Ascending aorta (tissue), 2 donors: ENCODE measurements around the gene UBE2Z. TPM values are rescaled to one million over a fixed set of nuclear protein-coding genes. Genes with fewer than 3 reads are reported as not detected.

Experiments
- DNase-seq, 2 donors: peaks; one replicate each; pipeline ENCODE4 v3.0.0-alpha.2; 2019; ENCODE audit warnings: low spot score in 2 of 2
- H3K27ac ChIP-seq, 2 donors: fragments of 200-600 bp; sonication (generic); one replicate each; pipeline ENCODE4 v1.5.1; 2016 to 2017; ENCODE audit warnings: mild to moderate bottlenecking in 1 of 2
- H3K27me3 ChIP-seq: fragments of 200-600 bp; sonication (generic); one replicate; pipeline ENCODE4 v1.5.1; 2017
- H3K36me3 ChIP-seq, 2 donors: fragments of 200-600 bp; sonication (generic); one replicate each; pipeline ENCODE4 v1.5.1; 2016
- H3K4me1 ChIP-seq, 2 donors: fragments of 200-600 bp; sonication (generic); one replicate each; pipeline ENCODE4 v1.5.1; 2016 to 2017; ENCODE audit warnings: mild to moderate bottlenecking in 1 of 2
- H3K4me3 ChIP-seq, 2 donors: fragments of 200-600 bp; sonication (generic); one replicate each; pipeline ENCODE4 v1.5.1; 2016 to 2017; ENCODE audit warnings: mild to moderate bottlenecking in 1 of 2
- H3K9me3 ChIP-seq, 2 donors: fragments of 200-600 bp; sonication (generic); one replicate each; pipeline ENCODE4 v1.5.1; 2016
- CTCF ChIP-seq, 3 experiments: fragments of 200-600 bp in 2 of 3; fragments of 450-650 bp in 1 of 3; sonication (generic) in 2 of 3; IDR thresholded peaks; one replicate each; pipeline ENCODE4 v1.5.1; 2016 to 2019; ENCODE audit warnings: antibody characterized with exemption in 3 of 3, mild to moderate bottlenecking in 1 of 3, moderate library complexity in 1 of 3
- intact Hi-C: fragments of 100-400 bp; cut with DNase I; formaldehyde crosslinking; loops from one replicate; pipeline ENCODE4 v1.15.1; 2023
- total RNA-seq: library from RNA; depleted of rRNA; stranded (reverse); fragments of >200 nt; gene quantifications from one replicate; pipeline ENCODE4 v1.1.0, GENCODE V29; 2016

The UBE2Z gene
- total RNA-seq, 1 donor from 2014 or later, result 68.8 TPM

DNA sequence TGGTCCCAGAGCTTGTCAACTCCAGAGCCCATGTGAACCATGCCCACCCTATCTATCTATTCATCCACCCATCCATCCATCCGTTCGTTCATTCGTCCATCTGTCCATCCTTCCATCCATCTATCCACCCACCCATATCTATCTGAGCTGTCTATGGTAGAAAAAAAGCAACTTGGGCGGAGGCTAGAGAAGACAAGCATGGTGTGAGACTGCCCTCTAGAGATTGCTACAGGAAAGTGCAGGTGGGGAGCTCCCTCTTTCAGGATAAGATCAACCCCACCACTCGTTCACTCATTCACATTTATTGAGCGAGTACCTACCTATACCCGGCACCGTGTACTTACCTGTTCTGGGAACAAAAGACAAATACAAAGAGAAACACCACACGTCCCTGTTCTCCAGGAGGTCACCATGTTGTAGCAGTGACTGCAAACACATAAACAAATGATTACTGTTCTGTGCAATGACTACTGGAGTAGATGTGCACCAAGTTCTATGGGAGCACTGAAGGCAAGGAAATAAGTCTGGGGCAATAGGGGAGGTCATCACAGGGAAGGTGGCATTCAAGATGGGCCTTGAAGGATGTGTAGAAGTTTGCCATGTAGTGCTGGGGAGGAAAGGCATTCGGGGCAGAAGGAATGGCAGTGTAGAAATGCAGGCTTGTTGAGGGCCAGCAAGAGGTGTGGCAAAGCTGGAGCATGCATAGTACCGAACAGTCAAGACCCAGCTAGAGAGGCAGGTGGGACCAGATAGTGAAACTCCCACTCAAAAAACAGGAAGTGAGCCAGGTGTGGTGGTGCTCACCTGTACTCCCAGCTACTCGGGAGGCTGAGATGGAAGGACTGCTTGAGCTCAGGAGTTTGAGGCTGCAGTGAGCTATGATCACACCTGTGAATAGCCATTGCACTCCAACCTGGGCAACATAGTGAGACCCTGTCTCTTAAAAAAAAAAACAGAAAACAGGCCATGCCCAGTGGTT lies 29.0 kb upstream of the UBE2Z start:
- H3K36me3 ChIP-seq, result no peaks in the 10 kb centered on the region
- no peak overlapping the region for H3K27ac ChIP-seq
- DNase-seq, result no peak
- TF ChIP-seq CTCF (IDR thresholded peaks at IDR 0.05), result peak; percentile 90 to 92 (median 92)
- no peak overlapping the region for H3K4me3 ChIP-seq
- no peaks in the 10 kb centered on the region for H3K9me3 ChIP-seq
- H3K4me1 ChIP-seq, result no peaks in the 10 kb centered on the region
- no peaks in the 10 kb centered on the region for H3K27me3 ChIP-seq
- intact Hi-C loops, result loop anchor here (1.0 to 2.0 kb wide), 3 partner anchors 64 to 154 kb away; no protein-coding TSS in a partner anchor

GRCh38 chr17:48882272-48882671 lies 25.9 kb upstream of the UBE2Z start:
- intact Hi-C loops, result loop anchor here (5.0 kb wide), 1 partner anchor 210 kb away; no protein-coding TSS in a partner anchor

GRCh38 chr17:48883171-48883570 lies 25.0 kb upstream of the UBE2Z start:
- no peaks in the 10 kb centered on the region for H3K36me3 ChIP-seq

More at GRCh38 chr17:48882272-48882671, 25.9 kb upstream of the UBE2Z start:
- Histone ChIP-seq H3K9me3 (no peaks in the 10 kb centered on the region), H3K36me3 (no peaks in the 10 kb centered on the region), H3K4me1 (peaks cover 0 to 5% of the 10 kb centered on the region in 2 donors), H3K27ac (no peak overlapping the region), H3K27me3 (no peaks in the 10 kb centered on the region), H3K4me3 (no peak overlapping the region)
- no peak for TF ChIP-seq CTCF (IDR thresholded peaks at IDR 0.05)
- DNase-seq, result no peak

DNA sequence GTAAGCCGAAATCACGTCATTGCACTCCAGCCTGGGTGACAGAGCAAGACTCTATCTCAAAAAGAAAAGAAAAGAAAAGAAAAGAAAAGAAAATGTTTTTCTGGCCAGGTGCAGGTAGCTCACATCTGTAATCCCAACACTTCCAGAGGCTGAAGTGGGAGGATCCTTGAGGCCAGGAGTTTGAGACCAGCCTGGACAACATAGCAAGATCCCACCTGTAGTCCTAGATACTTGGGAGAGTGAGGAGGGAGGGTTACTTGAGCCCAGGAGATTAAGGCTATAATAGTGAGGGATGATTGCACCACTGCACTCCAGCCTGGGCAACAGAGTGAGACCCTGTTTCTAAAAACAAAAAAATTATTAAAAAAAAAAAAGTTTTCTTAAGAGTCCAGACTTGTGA lies 18.1 kb upstream of the UBE2Z start:
- peaks cover 1 to 3% of the 10 kb centered on the region in 2 donors for H3K36me3 ChIP-seq
- H3K4me1 ChIP-seq, result peaks cover 7 to 10% of the 10 kb centered on the region in 2 donors
- no peak overlapping the region for H3K4me3 ChIP-seq
- no peak for DNase-seq
- no peak for TF ChIP-seq CTCF (IDR thresholded peaks at IDR 0.05)
- H3K27me3 ChIP-seq, result no peaks in the 10 kb centered on the region
- no peak overlapping the region for H3K27ac ChIP-seq
- H3K9me3 ChIP-seq, result no peaks in the 10 kb centered on the region
- intact Hi-C loops, result loop anchor here (5.0 to 10.0 kb wide), 2 partner anchors 918 to 1195 kb away; partner anchors contain the start of genes CDK5RAP3 and TBKBP1

More at GRCh38 chr17:48883171-48883570, 25.0 kb upstream of the UBE2Z start:
- no peak for TF ChIP-seq CTCF (IDR thresholded peaks at IDR 0.05)
- Histone ChIP-seq H3K27me3 (no peaks in the 10 kb centered on the region), H3K9me3 (no peaks in the 10 kb centered on the region), H3K27ac (no peak overlapping the region), H3K4me1 (peaks cover 0 to 5% of the 10 kb centered on the region in 2 donors), H3K4me3 (no peak overlapping the region)
- DNase-seq, result no peak
- intact Hi-C loops, result loop anchor here (5.0 kb wide), 1 partner anchor 211 kb away; no protein-coding TSS in a partner anchor

- no peaks in the 10 kb centered on the region for H3K27me3 ChIP-seq
- H3K4me3 ChIP-seq, result peak overlapping the region; percentile 73 to 96
- intact Hi-C loops, result loop anchor here (1.0 to 10.0 kb wide), 6 partner anchors 15 to 1198 kb away; partner anchors contain the start of genes CALCOCO2, CDK5RAP3, SNF8 and TBKBP1
- DNase-seq, result no peak
- H3K27ac ChIP-seq, result peak overlapping the region; percentile 46 to 72
- no peak for TF ChIP-seq CTCF (IDR thresholded peaks at IDR 0.05)
- peaks cover 7 to 8% of the 10 kb centered on the region in 2 donors for H3K4me1 ChIP-seq
- no peaks in the 10 kb centered on the region for H3K9me3 ChIP-seq
- H3K36me3 ChIP-seq, result peaks cover 7 to 24% of the 10 kb centered on the region in 2 donors
These were observed 15.1 kb upstream of the UBE2Z start for GRCh38 chr17:48892940-48893645.
